Kidney (tissue), 14 donors: ENCODE results near the gene GIMAP1. TPM values are rescaled to one million over a fixed set of nuclear protein-coding genes. Genes with fewer than 3 reads are reported as not detected.

Experiments
- DNase-seq, 5 donors: peaks; one replicate each; pipeline ENCODE4 v3.0.0-alpha.2; 2013 to 2020
- FAIRE-seq: peaks from 2 replicates; lab custom pipeline; 2012; peaks lifted over from hg19 to GRCh38; lab: Jason Lieb, UNC
- H3K27ac ChIP-seq, 2 donors: one replicate each; pipeline ENCODE4 v1.7.0; 2013; ENCODE audit warnings: low read depth in 2 of 2, low read length in 2 of 2, inconsistent platforms in 1 of 2
- H3K27me3 ChIP-seq: one replicate; pipeline ENCODE4 v1.7.1; 2013; ENCODE audit warnings: low read length, inconsistent platforms; ENCODE audit not compliant: control insufficient read depth, insufficient read depth
- H3K36me3 ChIP-seq, 3 donors: one replicate each; pipeline versions ENCODE4 v1.7.0 to v1.7.1; 2013; ENCODE audit warnings: low read length in 3 of 3, control low read depth in 1 of 3, inconsistent platforms in 1 of 3; ENCODE audit not compliant: insufficient read depth in 3 of 3, control insufficient read depth in 2 of 3
- H3K4me1 ChIP-seq, 3 donors: one replicate each; pipeline versions ENCODE4 v1.7.0 to v1.7.1; 2013; ENCODE audit warnings: low read length in 3 of 3, inconsistent platforms in 1 of 3, low read depth in 1 of 3; ENCODE audit not compliant: control insufficient read depth in 2 of 3, insufficient read depth in 2 of 3
- H3K4me3 ChIP-seq, 3 donors: one replicate each; pipeline versions ENCODE4 v1.7.0 to v1.8.1; 2013; ENCODE audit warnings: low read length in 3 of 3, control low read depth in 1 of 3, inconsistent platforms in 1 of 3
- H3K9ac ChIP-seq, 3 donors: one replicate each; pipeline versions ENCODE4 v1.7.0 to v1.7.1; 2013; ENCODE audit warnings: low read length in 3 of 3, control low read depth in 1 of 3, inconsistent platforms in 1 of 3
- H3K9me3 ChIP-seq, 3 donors: one replicate each; pipeline versions ENCODE4 v1.7.0 to v1.7.1; 2013; ENCODE audit warnings: low read length in 3 of 3, control low read depth in 1 of 3, inconsistent platforms in 1 of 3; ENCODE audit not compliant: control insufficient read depth in 2 of 3, insufficient read depth in 1 of 3
- intact Hi-C: fragments of 100-400 bp; cut with DNase I; formaldehyde crosslinking; loops from one replicate; pipeline ENCODE4 v1.11.1; 2022
- polyA plus RNA-seq: library from polyadenylated mRNA; stranded (reverse); fragments of 350-450 nt; fragmentation: Illumina TruSeq; extraction: RNeasy Lipid Tissue Mini Kit (QIAGEN cat#74804); gene quantifications from one replicate; pipeline ENCODE4 v1.2.3, GENCODE V29; 2014; ENCODE audit warnings: low read depth, low replicate concordance; ENCODE audit not compliant: insufficient read depth
- total RNA-seq: library from RNA; stranded (reverse); fragmentation: NEBNext Ultra II Directional; extraction: Animal tissue kit (Norgen Biotek cat#: 25700); gene quantifications from one replicate; pipeline ENCODE4 v1.2.1, GENCODE V29; 2021
- TF ChIP-seq, protein P1 (sequence below): IDR thresholded peaks from 3 replicates; pipeline ENCODE4 v1.5.1; 2012; ENCODE audit warnings: mild to moderate bottlenecking, moderate library complexity, borderline replicate concordance; ENCODE audit not compliant: insufficient read depth; ENCODE audit errors: extremely low read depth
- donor health status: control.
- donor health status: control.
- donor health status: control.
- donor health status: control.
- donor health status: control.
- donor health status: DM: yes; HTN: yes; CAD: no.
- donor health status: Normal renal cell carcinoma (clear cell type).

Gene GIMAP1
- total and polyA plus RNA-seq, 2 donors from 2014 or later = 6.4 to 10.2 TPM

DNA sequence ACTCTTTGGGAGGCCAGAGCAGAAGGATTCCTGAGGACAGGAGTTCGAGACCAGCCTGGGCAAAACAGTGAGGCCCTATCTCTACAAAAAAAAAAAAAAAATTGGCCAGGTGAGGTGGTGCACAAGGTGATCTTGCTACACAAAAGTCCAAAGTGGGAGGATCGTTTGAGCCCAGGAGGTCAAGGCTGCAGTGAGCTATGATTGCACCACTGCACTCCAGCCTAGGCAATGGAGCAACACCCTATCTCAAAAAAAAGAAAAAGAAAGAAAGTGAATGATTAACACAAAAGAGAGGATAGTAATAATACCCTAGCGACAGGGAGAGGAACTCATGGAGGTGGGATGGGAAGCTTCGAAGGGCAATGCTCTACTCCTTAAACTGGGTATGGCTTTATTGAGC is 53.4 kb downstream of the GIMAP1 start:
- H3K27ac ChIP-seq = no peak overlapping the region
- intact Hi-C loops = no loop called here
- H3K36me3 ChIP-seq = no peaks in the 10 kb centered on the region
- TF ChIP-seq, protein P1, sequence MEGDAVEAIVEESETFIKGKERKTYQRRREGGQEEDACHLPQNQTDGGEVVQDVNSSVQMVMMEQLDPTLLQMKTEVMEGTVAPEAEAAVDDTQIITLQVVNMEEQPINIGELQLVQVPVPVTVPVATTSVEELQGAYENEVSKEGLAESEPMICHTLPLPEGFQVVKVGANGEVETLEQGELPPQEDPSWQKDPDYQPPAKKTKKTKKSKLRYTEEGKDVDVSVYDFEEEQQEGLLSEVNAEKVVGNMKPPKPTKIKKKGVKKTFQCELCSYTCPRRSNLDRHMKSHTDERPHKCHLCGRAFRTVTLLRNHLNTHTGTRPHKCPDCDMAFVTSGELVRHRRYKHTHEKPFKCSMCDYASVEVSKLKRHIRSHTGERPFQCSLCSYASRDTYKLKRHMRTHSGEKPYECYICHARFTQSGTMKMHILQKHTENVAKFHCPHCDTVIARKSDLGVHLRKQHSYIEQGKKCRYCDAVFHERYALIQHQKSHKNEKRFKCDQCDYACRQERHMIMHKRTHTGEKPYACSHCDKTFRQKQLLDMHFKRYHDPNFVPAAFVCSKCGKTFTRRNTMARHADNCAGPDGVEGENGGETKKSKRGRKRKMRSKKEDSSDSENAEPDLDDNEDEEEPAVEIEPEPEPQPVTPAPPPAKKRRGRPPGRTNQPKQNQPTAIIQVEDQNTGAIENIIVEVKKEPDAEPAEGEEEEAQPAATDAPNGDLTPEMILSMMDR = no peak
- no peak overlapping the region for H3K9ac ChIP-seq
- H3K4me1 ChIP-seq = no peaks in the 10 kb centered on the region
- no peak for FAIRE-seq
- no peak overlapping the region for H3K4me3 ChIP-seq
- H3K27me3 ChIP-seq = no peaks in the 10 kb centered on the region
- peaks cover 0 to 3% (median 0%) of the 10 kb centered on the region in 3 donors for H3K9me3 ChIP-seq
- no peak for DNase-seq

Other genes starting within 250 kb of the GIMAP1 start
- gene GIMAP7, start 201.7 kb upstream of the GIMAP1 start, total RNA-seq = 43.6 TPM
- gene GIMAP7, start 201.7 kb upstream of the GIMAP1 start, polyA plus RNA-seq = 36.0 TPM
- 61.4 TPM for gene GIMAP4, start 149.2 kb upstream of the GIMAP1 start, total RNA-seq
- 28.9 TPM for gene GIMAP4, start 149.2 kb upstream of the GIMAP1 start, polyA plus RNA-seq
- 48.7 TPM for gene GIMAP6, start 84.2 kb upstream of the GIMAP1 start, total RNA-seq
- gene GIMAP6, start 84.2 kb upstream of the GIMAP1 start, polyA plus RNA-seq = 14.3 TPM
- 19.5 TPM for gene GIMAP2, start 30.9 kb upstream of the GIMAP1 start, total RNA-seq
- 6.7 TPM for gene GIMAP2, start 30.9 kb upstream of the GIMAP1 start, polyA plus RNA-seq
- 30.0 TPM for gene GIMAP5, start 20.8 kb downstream of the GIMAP1 start, total RNA-seq
- 21.2 TPM for gene GIMAP5, start 20.8 kb downstream of the GIMAP1 start, polyA plus RNA-seq
- 345 TPM for gene TMEM176B, start 83.8 kb downstream of the GIMAP1 start, total RNA-seq
- gene TMEM176B, start 83.8 kb downstream of the GIMAP1 start, polyA plus RNA-seq = 542 TPM
- gene TMEM176A, start 84.2 kb downstream of the GIMAP1 start, total RNA-seq = 288 TPM
- gene TMEM176A, start 84.2 kb downstream of the GIMAP1 start, polyA plus RNA-seq = 513 TPM
- gene AOC1, start 135.9 kb downstream of the GIMAP1 start, total RNA-seq = 170 TPM
- gene AOC1, start 135.9 kb downstream of the GIMAP1 start, polyA plus RNA-seq = 99.1 TPM